DOHH2 (cell line): Measurements from ENCODE around the gene EARS2.

Experiments used
- H3F3A ChIP-seq: fragments of 200-600 bp; sonication (generic), shearing (Covaris generic); 2 replicates; pipeline ENCODE4 v1.6.0; 2016; ENCODE audit warnings: antibody characterized with exemption, mild to moderate bottlenecking; ENCODE audit not compliant: control insufficient read depth, insufficient read depth
- H3K27ac ChIP-seq: fragments of 200-600 bp; sonication (generic); 2 replicates; pipeline ENCODE4 v1.5.1; 2014; ENCODE audit warnings: low read depth, mild to moderate bottlenecking, low read length, moderate library complexity
- H3K27me3 ChIP-seq: fragments of 200-600 bp; sonication (generic); 2 replicates; pipeline ENCODE4 v1.6.1; 2014; ENCODE audit warnings: mild to moderate bottlenecking, low read length, mixed read lengths; ENCODE audit not compliant: control insufficient read depth
- H3K36me3 ChIP-seq: fragments of 200-600 bp; sonication (generic); 2 replicates; pipeline ENCODE4 v1.6.1; 2014; ENCODE audit warnings: mild to moderate bottlenecking, low read length, moderate library complexity, mixed read lengths; ENCODE audit not compliant: control insufficient read depth
- H3K4me1 ChIP-seq: fragments of 200-600 bp; sonication (generic); 2 replicates; pipeline ENCODE4 v1.6.1; 2014; ENCODE audit warnings: mild to moderate bottlenecking, low read length, mixed read lengths; ENCODE audit not compliant: control insufficient read depth
- H3K4me2 ChIP-seq: fragments of 200-600 bp; sonication (generic); 2 replicates; pipeline ENCODE4 v1.6.0; 2014; ENCODE audit warnings: mild to moderate bottlenecking, low read length, moderate library complexity
- H3K4me3 ChIP-seq: fragments of 200-600 bp; sonication (generic); 2 replicates; pipeline ENCODE4 v1.5.1; 2014; ENCODE audit warnings: mild to moderate bottlenecking, low read length, mixed read lengths
- H3K79me2 ChIP-seq: fragments of 200-600 bp; sonication (generic); 2 replicates; pipeline ENCODE4 v1.6.1; 2014; ENCODE audit warnings: mild to moderate bottlenecking, low read length, mixed read lengths; ENCODE audit not compliant: control insufficient read depth
- H3K9me2 ChIP-seq: fragments of 200-600 bp; sonication (generic); replicated peaks from 2 replicates; pipeline ENCODE4 v1.6.1; 2014; ENCODE audit warnings: mild to moderate bottlenecking, low read length, mixed read lengths; ENCODE audit not compliant: control insufficient read depth
- H3K9me3 ChIP-seq: fragments of 200-600 bp; sonication (generic); 2 replicates; pipeline ENCODE4 v1.6.1; 2014; ENCODE audit warnings: antibody characterized with exemption, low read length, mixed read lengths; ENCODE audit not compliant: control insufficient read depth, insufficient read depth
- H4K20me1 ChIP-seq: fragments of 200-600 bp; sonication (generic); 2 replicates; pipeline ENCODE4 v1.6.0; 2014; ENCODE audit warnings: low read depth, mild to moderate bottlenecking, antibody characterized with exemption, low read length, moderate library complexity; ENCODE audit not compliant: control insufficient read depth, insufficient read depth
- EZH2phosphoT487 ChIP-seq: fragments of 200-600 bp; sonication (generic); IDR thresholded peaks from 2 replicates; pipeline ENCODE4 v1.6.1; 2017; ENCODE audit warnings: borderline replicate concordance, mild to moderate bottlenecking, antibody characterized with exemption, low read length, moderate library complexity, mixed read lengths
- TF ChIP-seq, protein P1 (sequence below): fragments of 200-600 bp; sonication (generic); IDR thresholded peaks from one replicate; pipeline ENCODE4 v1.5.1; 2014; ENCODE audit warnings: antibody characterized with exemption, mild to moderate bottlenecking, low read depth, low read length; ENCODE audit not compliant: poor library complexity, severe bottlenecking

EARS2 gene

DNA sequence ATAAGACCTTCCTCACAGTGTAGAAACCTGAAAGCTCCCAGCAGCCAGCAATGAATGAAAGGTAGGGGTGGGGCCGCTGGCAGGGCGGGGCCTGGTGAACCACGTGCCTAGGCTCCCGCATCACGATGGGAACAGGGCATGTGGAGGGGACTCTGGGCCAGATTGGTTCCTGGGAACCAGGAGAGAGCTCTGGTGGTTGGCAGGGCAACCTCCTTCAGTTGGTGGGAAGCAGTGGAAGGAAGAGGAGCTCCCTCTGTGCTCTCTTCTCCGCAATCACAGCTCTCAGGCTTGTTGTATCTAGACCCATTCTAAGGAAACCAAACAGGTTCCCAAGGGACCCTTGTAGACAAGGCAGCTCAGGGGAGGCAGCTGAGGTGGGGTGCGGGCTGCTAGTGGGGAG, 57.3 kb downstream of the EARS2 start:
- peaks cover 79% of the 10 kb centered on the region for H3K4me1 ChIP-seq
- peak overlapping the region; percentile 8; the same call in 1 of the 2 replicates for H3K4me3 ChIP-seq
- TF ChIP-seq, protein P1, sequence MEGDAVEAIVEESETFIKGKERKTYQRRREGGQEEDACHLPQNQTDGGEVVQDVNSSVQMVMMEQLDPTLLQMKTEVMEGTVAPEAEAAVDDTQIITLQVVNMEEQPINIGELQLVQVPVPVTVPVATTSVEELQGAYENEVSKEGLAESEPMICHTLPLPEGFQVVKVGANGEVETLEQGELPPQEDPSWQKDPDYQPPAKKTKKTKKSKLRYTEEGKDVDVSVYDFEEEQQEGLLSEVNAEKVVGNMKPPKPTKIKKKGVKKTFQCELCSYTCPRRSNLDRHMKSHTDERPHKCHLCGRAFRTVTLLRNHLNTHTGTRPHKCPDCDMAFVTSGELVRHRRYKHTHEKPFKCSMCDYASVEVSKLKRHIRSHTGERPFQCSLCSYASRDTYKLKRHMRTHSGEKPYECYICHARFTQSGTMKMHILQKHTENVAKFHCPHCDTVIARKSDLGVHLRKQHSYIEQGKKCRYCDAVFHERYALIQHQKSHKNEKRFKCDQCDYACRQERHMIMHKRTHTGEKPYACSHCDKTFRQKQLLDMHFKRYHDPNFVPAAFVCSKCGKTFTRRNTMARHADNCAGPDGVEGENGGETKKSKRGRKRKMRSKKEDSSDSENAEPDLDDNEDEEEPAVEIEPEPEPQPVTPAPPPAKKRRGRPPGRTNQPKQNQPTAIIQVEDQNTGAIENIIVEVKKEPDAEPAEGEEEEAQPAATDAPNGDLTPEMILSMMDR, result no peak
- TF ChIP-seq EZH2phosphoT487, result no peak
- H3K27me3 ChIP-seq, result no peaks in the 10 kb centered on the region
- no peaks in the 10 kb centered on the region for H3K9me2 ChIP-seq
- peak overlapping the region; percentile 44 for H3K4me2 ChIP-seq
- H4K20me1 ChIP-seq, result peaks cover 83% of the 10 kb centered on the region
- H3K36me3 ChIP-seq, result peaks cover 99% of the 10 kb centered on the region
- no peaks in the 10 kb centered on the region for H3K9me3 ChIP-seq
- no peak overlapping the region for H3K27ac ChIP-seq
- peaks cover 100% of the 10 kb centered on the region for H3K79me2 ChIP-seq
- peaks cover 9% of the 10 kb centered on the region for H3F3A ChIP-seq

DNA sequence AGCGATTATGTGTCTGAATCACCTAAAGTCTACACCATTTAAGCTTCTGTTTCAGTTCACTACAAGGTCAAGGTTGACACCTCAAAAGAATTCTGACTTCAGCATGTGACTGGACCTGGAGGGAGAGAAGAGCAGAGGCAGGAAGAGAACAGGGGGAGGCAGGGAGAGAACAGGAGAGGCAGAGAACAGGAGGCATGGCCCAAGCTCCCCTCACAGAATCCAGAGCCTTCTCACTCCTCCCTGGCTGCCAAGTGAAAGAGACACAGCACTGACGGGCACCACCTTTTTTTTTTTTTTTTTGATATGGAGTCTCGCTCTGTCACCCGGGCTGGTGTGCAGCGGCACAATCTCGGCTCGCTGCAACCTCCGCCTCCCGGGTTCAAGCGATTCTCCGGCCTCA, 58.3 kb downstream of the EARS2 start:
- H3K4me3 ChIP-seq, result no peak overlapping the region
- peaks cover 69% of the 10 kb centered on the region for H3K4me1 ChIP-seq
- no peaks in the 10 kb centered on the region for H3K27me3 ChIP-seq
- peaks cover 100% of the 10 kb centered on the region for H3K79me2 ChIP-seq
- H3K36me3 ChIP-seq, result peaks cover 99% of the 10 kb centered on the region
- TF ChIP-seq, protein P1, result no peak
- TF ChIP-seq EZH2phosphoT487, result no peak
- no peaks in the 10 kb centered on the region for H3K9me2 ChIP-seq
- H4K20me1 ChIP-seq, result peaks cover 80% of the 10 kb centered on the region
- peaks cover 13% of the 10 kb centered on the region for H3F3A ChIP-seq
- no peak overlapping the region for H3K27ac ChIP-seq
- H3K4me2 ChIP-seq, result peak overlapping the region; percentile 44; the same call in 1 of the 2 replicates
- H3K9me3 ChIP-seq, result no peaks in the 10 kb centered on the region

DNA sequence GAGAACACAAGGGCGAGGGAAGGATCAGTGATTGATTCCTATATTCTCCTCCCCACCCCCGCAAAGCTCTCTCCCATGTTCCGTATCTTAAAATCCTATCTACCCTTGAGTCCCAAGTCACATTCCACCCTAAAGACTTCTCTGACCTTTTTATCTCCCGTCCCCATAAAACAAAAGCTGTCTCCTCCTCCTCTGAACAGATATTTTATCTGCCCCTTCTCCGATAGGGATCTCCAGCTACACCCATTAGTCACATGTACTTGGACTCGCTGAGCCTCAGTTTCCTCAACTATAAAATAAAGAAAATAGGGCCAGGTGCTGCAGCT, 59.6 kb downstream of the EARS2 start:
- peaks cover 14% of the 10 kb centered on the region for H3F3A ChIP-seq
- no peaks in the 10 kb centered on the region for H3K27me3 ChIP-seq
- no peaks in the 10 kb centered on the region for H3K9me3 ChIP-seq
- H4K20me1 ChIP-seq, result peaks cover 81% of the 10 kb centered on the region
- H3K4me2 ChIP-seq, result peak overlapping the region; percentile 0; the same call in 1 of the 2 replicates
- no peaks in the 10 kb centered on the region for H3K9me2 ChIP-seq
- peaks cover 57% of the 10 kb centered on the region for H3K4me1 ChIP-seq
- TF ChIP-seq, protein P1, result no peak
- no peak for TF ChIP-seq EZH2phosphoT487
- H3K27ac ChIP-seq, result no peak overlapping the region
- H3K36me3 ChIP-seq, result peaks cover 100% of the 10 kb centered on the region
- H3K79me2 ChIP-seq, result peaks cover 100% of the 10 kb centered on the region
- H3K4me3 ChIP-seq, result no peak overlapping the region
